Measurements from ENCODE around the gene NUBPL. TPM values are rescaled to one million over a fixed set of nuclear protein-coding genes. Genes with fewer than 3 reads are reported as not detected.

Gene NUBPL
- total RNA-seq, 1 experiment from 2014 or later: 5.7 TPM

- in situ Hi-C loops (cut with HindIII; ENCODE audit: low pct_unique_long_range_greater_than_20kb, low sequenced_read_pairs): no loop called here
- POLR2A ChIA-PET: no interaction called here
- intact Hi-C loops (cut with micrococcal nuclease; ENCODE audit: unreplicated experiment): no loop called here
- Histone ChIP-seq H3K4me3 (ENCODE audit: low read depth in 2 of 2, low read length in 2 of 2) (no peak overlapping the region), H3K4me1 (ENCODE audit: control insufficient read depth, insufficient read depth, low read length) (no peaks in the 10 kb centered on the region), H3K9me3 (ENCODE audit: control insufficient read depth, insufficient read depth, low read depth, low read length) (no peaks in the 10 kb centered on the region), H3K27ac (ENCODE audit: low read length) (no peak overlapping the region), H3K36me3 (ENCODE audit: control insufficient read depth, insufficient read depth, low read length) (no peaks in the 10 kb centered on the region), H3K27me3 (ENCODE audit: control insufficient read depth, insufficient read depth, low read length) (no peaks in the 10 kb centered on the region)
- TF ChIP-seq REST (IDR thresholded peaks at IDR 0.05; ENCODE audit: insufficient read depth in 1 of 2, low read depth in 2 of 2, low read length in 1 of 2) (no peak), SIN3A (IDR thresholded peaks at IDR 0.05; ENCODE audit: borderline replicate concordance, insufficient read depth, low read depth, low read length) (no peak)
- TF ChIP-seq, protein P1, sequence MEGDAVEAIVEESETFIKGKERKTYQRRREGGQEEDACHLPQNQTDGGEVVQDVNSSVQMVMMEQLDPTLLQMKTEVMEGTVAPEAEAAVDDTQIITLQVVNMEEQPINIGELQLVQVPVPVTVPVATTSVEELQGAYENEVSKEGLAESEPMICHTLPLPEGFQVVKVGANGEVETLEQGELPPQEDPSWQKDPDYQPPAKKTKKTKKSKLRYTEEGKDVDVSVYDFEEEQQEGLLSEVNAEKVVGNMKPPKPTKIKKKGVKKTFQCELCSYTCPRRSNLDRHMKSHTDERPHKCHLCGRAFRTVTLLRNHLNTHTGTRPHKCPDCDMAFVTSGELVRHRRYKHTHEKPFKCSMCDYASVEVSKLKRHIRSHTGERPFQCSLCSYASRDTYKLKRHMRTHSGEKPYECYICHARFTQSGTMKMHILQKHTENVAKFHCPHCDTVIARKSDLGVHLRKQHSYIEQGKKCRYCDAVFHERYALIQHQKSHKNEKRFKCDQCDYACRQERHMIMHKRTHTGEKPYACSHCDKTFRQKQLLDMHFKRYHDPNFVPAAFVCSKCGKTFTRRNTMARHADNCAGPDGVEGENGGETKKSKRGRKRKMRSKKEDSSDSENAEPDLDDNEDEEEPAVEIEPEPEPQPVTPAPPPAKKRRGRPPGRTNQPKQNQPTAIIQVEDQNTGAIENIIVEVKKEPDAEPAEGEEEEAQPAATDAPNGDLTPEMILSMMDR (IDR thresholded peaks at IDR 0.05): no peak
- CTCF ChIA-PET: no interaction called here
- no peak for ATAC-seq
- no peak for DNase-seq (ENCODE audit: low read depth, low spot score)
- BruUV-seq (replicated peaks): no TSS peak
These were observed 197.7 kb downstream of the NUBPL start for GRCh38 chr14:31758941-31759340.

DNA sequence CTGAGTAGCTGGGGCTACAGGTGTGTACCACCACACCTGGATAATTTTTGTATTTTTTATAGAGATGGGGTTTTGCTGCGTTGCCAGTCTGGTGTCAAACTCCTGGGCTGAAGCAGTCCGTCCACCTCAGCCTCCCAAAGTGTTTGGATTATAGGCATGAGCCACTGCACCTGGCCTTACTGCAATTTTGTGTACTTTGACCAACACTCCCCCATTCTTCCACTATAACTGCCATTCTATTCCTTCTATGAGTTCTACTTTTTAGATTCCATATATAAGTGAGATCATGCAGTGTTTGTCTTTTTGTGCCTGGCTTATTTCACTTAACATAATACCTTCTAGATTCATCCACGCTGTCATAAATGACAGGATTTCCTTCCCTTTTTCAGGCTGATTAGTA, 199.1 kb downstream of the NUBPL start:
- H3K4me1 ChIP-seq (ENCODE audit: control insufficient read depth, insufficient read depth, low read length): no peaks in the 10 kb centered on the region
- H3K9me3 ChIP-seq (ENCODE audit: control insufficient read depth, insufficient read depth, low read depth, low read length): no peaks in the 10 kb centered on the region
- no peak for ATAC-seq
- no peak overlapping the region for H3K27ac ChIP-seq (ENCODE audit: low read length)
- intact Hi-C loops (cut with micrococcal nuclease; ENCODE audit: unreplicated experiment): no loop called here
- H3K4me3 ChIP-seq (ENCODE audit: low read depth in 2 of 2, low read length in 2 of 2): no peak overlapping the region
- POLR2A ChIA-PET: no interaction called here
- no TSS peak for BruUV-seq (replicated peaks)
- in situ Hi-C loops (cut with HindIII; ENCODE audit: low pct_unique_long_range_greater_than_20kb, low sequenced_read_pairs): no loop called here
- no peaks in the 10 kb centered on the region for H3K36me3 ChIP-seq (ENCODE audit: control insufficient read depth, insufficient read depth, low read length)
- H3K27me3 ChIP-seq (ENCODE audit: control insufficient read depth, insufficient read depth, low read length): no peaks in the 10 kb centered on the region
- no peak for DNase-seq (ENCODE audit: low read depth, low spot score)
- CTCF ChIA-PET: no interaction called here
- no peak for TF ChIP-seq REST (IDR thresholded peaks at IDR 0.05; ENCODE audit: insufficient read depth in 1 of 2, low read depth in 2 of 2, low read length in 1 of 2)
- TF ChIP-seq TCF7L2 (IDR thresholded peaks at IDR 0.05; ENCODE audit: low read depth, low read length): no peak
- TF ChIP-seq POLR2AphosphoS5 (IDR thresholded peaks at IDR 0.05; ENCODE audit: low read depth, low read length): no peak
- no peak for TF ChIP-seq SIN3A (IDR thresholded peaks at IDR 0.05; ENCODE audit: borderline replicate concordance, insufficient read depth, low read depth, low read length)
- TF ChIP-seq, protein P1 (IDR thresholded peaks at IDR 0.05): no peak
